B cell (primary cell): Measurements from ENCODE around the gene HOXC4. TPM values are rescaled to one million over a fixed set of nuclear protein-coding genes. Genes with fewer than 3 reads are reported as not detected.

Source experiments
- ATAC-seq: fragments of 200-7000 bp; cut with Tn5 transposase; one replicate; pipeline ENCODE4 v1.10.0; 2021; ENCODE audit warnings: low read depth, mild to moderate bottlenecking, moderate number of reproducible peaks, moderate library complexity
- CTCF ChIA-PET: fragments of 350-600 bp; sonication (Branson Sonifier 250); formaldehyde crosslinking; loops from one replicate; lab custom pipeline; 2021; ENCODE audit warnings: antibody characterized with exemption, inconsistent platforms; lab: Charles Lee
- POLR2A ChIA-PET: fragments of 350-600 bp; sonication (Branson Sonifier 250); formaldehyde crosslinking; loops from one replicate; lab custom pipeline; 2021; ENCODE audit warnings: antibody characterized with exemption; lab: Charles Lee
- DNase-seq: peaks from one replicate; pipeline ENCODE4 v3.0.0; 2013
- H2AFZ ChIP-seq: 2 replicates; pipeline ENCODE4 v1.6.1; 2012; ENCODE audit warnings: mild to moderate bottlenecking, low read depth, low read length; ENCODE audit not compliant: insufficient read depth, poor library complexity, severe bottlenecking
- H3K27ac ChIP-seq, 2 donors: 1 replicate in 1 of 2; 2 replicates in 1 of 2; pipeline ENCODE4 v1.5.1; 2012 to 2013; ENCODE audit warnings: low read length in 2 of 2, mild to moderate bottlenecking in 2 of 2, moderate library complexity in 1 of 2
- H3K27me3 ChIP-seq, 4 experiments: fragments of 200-600 bp in 1 of 4; sonication (generic) in 1 of 4; replicated peaks in 1 of 4; 1 replicate in 2 of 4; 2 replicates in 2 of 4; pipeline versions ENCODE4 v1.6.1 to v1.7.0; 2013 to 2016; ENCODE audit warnings: low read length in 3 of 4, mild to moderate bottlenecking in 2 of 4, mixed read lengths in 1 of 4, moderate library complexity in 1 of 4; ENCODE audit not compliant: insufficient read depth in 4 of 4, control insufficient read depth in 3 of 4; ENCODE audit errors: control extremely low read depth in 1 of 4
- H3K36me3 ChIP-seq, 2 experiments: replicated peaks in 1 of 2; 1 replicate in 1 of 2; 2 replicates in 1 of 2; pipeline versions ENCODE4 v1.6.1 to v1.7.1; 2013; ENCODE audit warnings: low read length in 1 of 2; ENCODE audit not compliant: insufficient read depth in 2 of 2, control insufficient read depth in 1 of 2; ENCODE audit errors: control extremely low read depth in 1 of 2, extremely low read depth in 1 of 2
- H3K4me1 ChIP-seq, 2 donors: fragments of 200-600 bp in 1 of 2; sonication (generic) in 1 of 2; 1 replicate in 1 of 2; 2 replicates in 1 of 2; pipeline versions ENCODE4 v1.5.1 to v1.6.1; 2013 to 2017; ENCODE audit warnings: low read length in 2 of 2; ENCODE audit not compliant: control insufficient read depth in 2 of 2, insufficient read depth in 2 of 2
- H3K4me2 ChIP-seq: replicated peaks from 2 replicates; pipeline ENCODE3; 2012; ENCODE audit warnings: mild to moderate bottlenecking, low read depth, low read length; ENCODE audit not compliant: poor library complexity, severe bottlenecking
- H3K4me3 ChIP-seq, 5 experiments: fragments of 200-600 bp in 1 of 5; sonication (generic) in 1 of 5; 1 replicate in 3 of 5; 2 replicates in 2 of 5; pipeline versions ENCODE4 v1.5.1 to v1.7.0; 2011 to 2016; ENCODE audit warnings: low read length in 4 of 5, mild to moderate bottlenecking in 4 of 5, low read depth in 2 of 5, control low read depth in 1 of 5, moderate library complexity in 1 of 5; ENCODE audit not compliant: insufficient read depth in 1 of 5; ENCODE audit errors: control extremely low read depth in 1 of 5, extremely low read depth in 1 of 5
- H3K79me2 ChIP-seq: fragments of 200-600 bp; sonication (generic); one replicate; pipeline ENCODE4 v1.6.0; 2016; ENCODE audit warnings: low read length; ENCODE audit not compliant: control insufficient read depth, insufficient read depth
- H3K9ac ChIP-seq: fragments of 200-600 bp; sonication (generic); 2 replicates; pipeline ENCODE4 v1.6.1; 2017; ENCODE audit warnings: mild to moderate bottlenecking, low read length, moderate library complexity
- H3K9me3 ChIP-seq, 3 donors: one replicate each; pipeline versions ENCODE4 v1.6.1 to v1.7.1; 2013; ENCODE audit warnings: low read length in 2 of 3; ENCODE audit not compliant: control insufficient read depth in 2 of 3, insufficient read depth in 1 of 3; ENCODE audit errors: control extremely low read depth in 1 of 3
- H4K20me1 ChIP-seq: 2 replicates; pipeline ENCODE4 v1.6.0; 2012; ENCODE audit warnings: mild to moderate bottlenecking, low read length; ENCODE audit not compliant: insufficient read depth, control insufficient read depth, poor library complexity, severe bottlenecking
- H3K27ac Mint-ChIP-seq: one replicate; pipeline ENCODE4 v1.8.0; 2021; ENCODE audit warnings: mixed read lengths
- H3K27me3 Mint-ChIP-seq: one replicate; pipeline ENCODE4 v1.8.0; 2021; ENCODE audit warnings: mixed read lengths
- H3K4me1 Mint-ChIP-seq: one replicate; pipeline ENCODE4 v1.8.0; 2021; ENCODE audit warnings: mixed read lengths
- H3K4me3 Mint-ChIP-seq: one replicate; pipeline ENCODE4 v1.8.0; 2021; ENCODE audit warnings: mixed read lengths
- H3K9me3 Mint-ChIP-seq: one replicate; pipeline ENCODE4 v1.8.0; 2022; ENCODE audit warnings: mixed read lengths; ENCODE audit not compliant: insufficient read depth
- EZH2 ChIP-seq: IDR thresholded peaks from 2 replicates; pipeline ENCODE4 v1.6.1; 2012; ENCODE audit warnings: borderline replicate concordance, low read depth, mild to moderate bottlenecking, moderate library complexity, low read length; ENCODE audit not compliant: insufficient read depth, poor library complexity, severe bottlenecking
- WGBS: methylation state at CpG from one replicate; pipeline ENCODE4 v1.1.5; 2013; ENCODE audit warnings: missing lambda C conversion rate; ENCODE audit not compliant: insufficient coverage; 5-methylcytosine and 5-hydroxymethylcytosine counted together
- intact Hi-C: fragments of 100-400 bp; cut with micrococcal nuclease; formaldehyde crosslinking; loops from one replicate; pipeline ENCODE4 v1.10.0; 2022
- polyA plus RNA-seq: library from polyadenylated mRNA; depleted of rRNA; stranded (reverse); fragments of >200 nt; gene quantifications from 2 replicates; pipeline ENCODE4 v1.2.3, GENCODE V29; 2012
- total RNA-seq, 2 donors: library from RNA; stranded (reverse); fragments of 120-200 nt in 1 of 2; gene quantifications; 1 replicate in 1 of 2; 2 replicates in 1 of 2; pipeline versions ENCODE4 v1.2.3 to v1.2.4, GENCODE V29; 2013 to 2022
- TF ChIP-seq, protein P1 (sequence below): fragments of 200-600 bp; IDR thresholded peaks from one replicate; pipeline ENCODE4 v1.8.0; 2022; ENCODE audit warnings: antibody characterized with exemption, mild to moderate bottlenecking

Gene HOXC4
- total and polyA plus RNA-seq, 2 donors (not counting 1 experiment from before 2014, with no cell fraction given), result 4.3 to 6.5 TPM

DNA sequence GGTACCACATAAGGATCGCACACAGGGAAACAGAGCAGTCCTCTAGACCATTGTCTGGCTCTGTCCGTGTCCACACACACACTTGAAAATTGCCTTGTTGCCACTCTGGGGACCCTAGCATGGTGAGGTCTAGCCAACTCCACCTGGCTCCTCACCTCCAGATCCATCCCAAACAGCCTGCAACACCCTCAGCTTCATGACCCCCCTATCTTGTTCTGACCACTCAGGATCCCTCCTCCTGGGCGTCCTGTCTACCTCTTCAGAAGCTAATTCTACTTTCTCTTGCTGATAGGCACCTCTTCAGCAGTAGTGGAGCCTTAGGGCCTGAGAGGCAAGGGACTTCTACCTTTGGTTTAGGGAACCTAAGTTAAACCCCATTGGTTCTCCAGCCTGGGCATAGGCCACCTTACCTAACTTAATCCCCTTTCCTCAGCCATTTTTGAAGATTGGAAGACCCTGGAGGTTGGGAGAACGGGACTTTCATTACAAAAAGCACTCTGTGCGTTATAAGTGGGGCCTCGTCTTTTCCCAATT is 21.5 kb upstream of the HOXC4 start:
- no peak for DNase-seq
- 30% methylated on average over 5 of the region's 6 CpGs for WGBS
- Histone ChIP-seq H3K9ac (no peak overlapping the region), H3K27ac (no peak overlapping the region), H3K4me1 (peaks cover 28 to 52% of the 10 kb centered on the region in 2 donors), H4K20me1 (no peaks in the 10 kb centered on the region), H2AFZ (no peak overlapping the region), H3K36me3 (no peaks in the 10 kb centered on the region), H3K4me2 (no peak overlapping the region), H3K27me3 (peaks cover 0 to 98% (median 73%) of the 10 kb centered on the region in 4 experiments), H3K9me3 (peaks cover 0 to 58% (median 6%) of the 10 kb centered on the region in 3 donors), H3K79me2 (no peaks in the 10 kb centered on the region), H3K4me3 (no peak overlapping the region)
- ChIA-PET CTCF (interaction anchor here (0.7 to 6.4 kb wide), 39 partner anchors 8 to 253 kb away, joined by 3 to 151 read pairs (median 6); partner anchors contain the start of genes HOXC4, HOXC8, HOXC9 and SMUG1), POLR2A (interaction anchor here (0.6 to 1.3 kb wide), 6 partner anchors 21 to 160 kb away, joined by 3 to 6 read pairs (median 4); partner anchors contain the start of gene HOXC8)
- H3K9me3 Mint-ChIP-seq, result no peaks in the 10 kb centered on the region
- ATAC-seq, result no peak
- peak overlapping the region; percentile 32 for H3K4me3 Mint-ChIP-seq
- H3K27me3 Mint-ChIP-seq, result peaks cover 73% of the 10 kb centered on the region
- no peak for TF ChIP-seq EZH2
- TF ChIP-seq, protein P1, sequence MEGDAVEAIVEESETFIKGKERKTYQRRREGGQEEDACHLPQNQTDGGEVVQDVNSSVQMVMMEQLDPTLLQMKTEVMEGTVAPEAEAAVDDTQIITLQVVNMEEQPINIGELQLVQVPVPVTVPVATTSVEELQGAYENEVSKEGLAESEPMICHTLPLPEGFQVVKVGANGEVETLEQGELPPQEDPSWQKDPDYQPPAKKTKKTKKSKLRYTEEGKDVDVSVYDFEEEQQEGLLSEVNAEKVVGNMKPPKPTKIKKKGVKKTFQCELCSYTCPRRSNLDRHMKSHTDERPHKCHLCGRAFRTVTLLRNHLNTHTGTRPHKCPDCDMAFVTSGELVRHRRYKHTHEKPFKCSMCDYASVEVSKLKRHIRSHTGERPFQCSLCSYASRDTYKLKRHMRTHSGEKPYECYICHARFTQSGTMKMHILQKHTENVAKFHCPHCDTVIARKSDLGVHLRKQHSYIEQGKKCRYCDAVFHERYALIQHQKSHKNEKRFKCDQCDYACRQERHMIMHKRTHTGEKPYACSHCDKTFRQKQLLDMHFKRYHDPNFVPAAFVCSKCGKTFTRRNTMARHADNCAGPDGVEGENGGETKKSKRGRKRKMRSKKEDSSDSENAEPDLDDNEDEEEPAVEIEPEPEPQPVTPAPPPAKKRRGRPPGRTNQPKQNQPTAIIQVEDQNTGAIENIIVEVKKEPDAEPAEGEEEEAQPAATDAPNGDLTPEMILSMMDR, result no peak
- H3K27ac Mint-ChIP-seq, result peak overlapping the region; percentile 17
- peaks cover 29% of the 10 kb centered on the region for H3K4me1 Mint-ChIP-seq
- intact Hi-C loops, result loop anchor here (1.0 to 5.0 kb wide), 5 partner anchors 35 to 176 kb away; no protein-coding TSS in a partner anchor

- Mint-ChIP-seq H3K27me3 (peaks cover 73% of the 10 kb centered on the region), H3K4me1 (peaks cover 29% of the 10 kb centered on the region), H3K4me3 (peak within 1 kb of the TSS; percentile 71), H3K27ac (peak within 1 kb of the TSS; percentile 41), H3K9me3 (no peaks in the 10 kb centered on the region)
- intact Hi-C loops, result loop anchor here (1.0 to 5.0 kb wide), 5 partner anchors 35 to 176 kb away; no protein-coding TSS in a partner anchor
- Histone ChIP-seq H3K27ac (no peak within 1 kb of the TSS), H3K4me2 (peak within 1 kb of the TSS; percentile 67), H3K36me3 (no peaks in the 10 kb centered on the region), H3K9ac (peak within 1 kb of the TSS; percentile 47), H3K4me1 (peaks cover 28 to 51% of the 10 kb centered on the region in 2 donors), H3K4me3 (peak within 1 kb of the TSS in 3 of 5 experiments; percentile 13 to 47 (median 36)), H4K20me1 (no peaks in the 10 kb centered on the region), H3K9me3 (peaks cover 0 to 56% (median 6%) of the 10 kb centered on the region in 3 donors), H3K79me2 (no peaks in the 10 kb centered on the region), H2AFZ (peak within 1 kb of the TSS; percentile 58), H3K27me3 (peaks cover 0 to 96% (median 73%) of the 10 kb centered on the region in 4 experiments)
- CTCF ChIA-PET, result interaction anchor here (0.7 to 6.4 kb wide), 38 partner anchors 9 to 253 kb away, joined by 3 to 151 read pairs (median 6); partner anchors contain the start of genes HOXC4, HOXC8, HOXC9 and SMUG1
- peak; percentile 79 for DNase-seq
- POLR2A ChIA-PET, result interaction anchor here (0.6 to 1.3 kb wide), 6 partner anchors 20 to 175 kb away, joined by 3 to 6 read pairs (median 4); partner anchors contain the start of gene HOXC4
- ATAC-seq, result peak; percentile 65
- WGBS, result 0% methylated on average over 8 of the region's 12 CpGs
- TF ChIP-seq, protein P1, result peak; percentile 93
- no peak for TF ChIP-seq EZH2
Measured at GRCh38 chr12:54032627-54033100, 21.0 kb upstream of the HOXC4 start, which contains the start of gene HOXC5. TSS of gene HOXC5 (plus strand) at chr12:54033050. CDS start at chr12:54033123, 73 bp downstream.
